Gastrocnemius medialis (tissue), 4 donors: Measurements from ENCODE around the gene WDR76.

Experiments
- POLR2A ChIP-seq, 2 donors: fragments of 450-650 bp; IDR thresholded peaks; one replicate each; pipeline ENCODE4 v1.6.1; 2017; ENCODE audit warnings: antibody characterized with exemption in 2 of 2, mild to moderate bottlenecking in 2 of 2, moderate library complexity in 2 of 2
- TF ChIP-seq, protein P1 (sequence below), 5 experiments: fragments of 450-650 bp in 3 of 5; fragments of 200-600 bp in 2 of 5; sonication (generic) in 2 of 5; IDR thresholded peaks in 4 of 5; conservative IDR thresholded peaks in 1 of 5; 1 replicate in 4 of 5; 2 replicates in 1 of 5; pipeline ENCODE4 v1.5.1; 2016 to 2019; ENCODE audit warnings: antibody characterized with exemption in 5 of 5, mild to moderate bottlenecking in 3 of 5, moderate library complexity in 3 of 5

DNA sequence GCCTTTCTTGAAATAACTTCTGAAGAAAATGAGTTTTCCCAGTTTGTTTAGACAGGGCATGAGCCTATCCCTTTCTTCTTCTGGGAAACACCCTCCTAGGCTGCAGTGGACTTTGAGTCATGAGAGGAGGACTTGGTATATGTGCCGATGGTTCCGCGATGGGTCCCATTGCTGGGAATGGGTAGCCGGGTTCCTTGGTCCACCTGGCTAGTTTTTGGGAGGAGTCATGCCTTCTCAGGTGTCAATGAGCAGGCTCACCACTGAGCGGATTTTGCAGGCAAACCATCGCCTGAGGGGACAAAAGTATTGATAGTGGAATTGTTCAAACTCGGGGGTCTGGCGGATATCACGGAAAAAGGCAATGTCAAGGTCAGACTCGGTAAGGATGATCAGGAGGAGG is 46.8 kb downstream of the WDR76 start:
- TF ChIP-seq, protein P1, sequence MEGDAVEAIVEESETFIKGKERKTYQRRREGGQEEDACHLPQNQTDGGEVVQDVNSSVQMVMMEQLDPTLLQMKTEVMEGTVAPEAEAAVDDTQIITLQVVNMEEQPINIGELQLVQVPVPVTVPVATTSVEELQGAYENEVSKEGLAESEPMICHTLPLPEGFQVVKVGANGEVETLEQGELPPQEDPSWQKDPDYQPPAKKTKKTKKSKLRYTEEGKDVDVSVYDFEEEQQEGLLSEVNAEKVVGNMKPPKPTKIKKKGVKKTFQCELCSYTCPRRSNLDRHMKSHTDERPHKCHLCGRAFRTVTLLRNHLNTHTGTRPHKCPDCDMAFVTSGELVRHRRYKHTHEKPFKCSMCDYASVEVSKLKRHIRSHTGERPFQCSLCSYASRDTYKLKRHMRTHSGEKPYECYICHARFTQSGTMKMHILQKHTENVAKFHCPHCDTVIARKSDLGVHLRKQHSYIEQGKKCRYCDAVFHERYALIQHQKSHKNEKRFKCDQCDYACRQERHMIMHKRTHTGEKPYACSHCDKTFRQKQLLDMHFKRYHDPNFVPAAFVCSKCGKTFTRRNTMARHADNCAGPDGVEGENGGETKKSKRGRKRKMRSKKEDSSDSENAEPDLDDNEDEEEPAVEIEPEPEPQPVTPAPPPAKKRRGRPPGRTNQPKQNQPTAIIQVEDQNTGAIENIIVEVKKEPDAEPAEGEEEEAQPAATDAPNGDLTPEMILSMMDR (IDR thresholded peaks at IDR 0.05 in 4 of 5, conservative IDR thresholded peaks at IDR 0.05 in 1 of 5): no peak
- TF ChIP-seq POLR2A (IDR thresholded peaks at IDR 0.05): no peak
